ENCODE results near the gene FRYL.

GRCh38 chr4:48467891-48468290 is 312.2 kb downstream of the FRYL start:
- TF ChIP-seq GATA2 (IDR thresholded peaks at IDR 0.05; ENCODE audit: low read depth, low read length) (peak; percentile 71), GATA3 (IDR thresholded peaks at IDR 0.05; ENCODE audit: low read depth, low read length) (0 out of 2 replicates have a peak, but pooled peaks have one; percentile 46)
